22Rv1 (cell line): ENCODE measurements around the gene DSCAML1.

ENCODE experiments used
- H3K27ac ChIP-seq: fragments of 450-650 bp; 2 replicates; pipeline ENCODE4 v1.5.1; 2017
- CTCF ChIP-seq: fragments of 450-650 bp; IDR thresholded peaks from 2 replicates; pipeline ENCODE4 v1.5.1; 2017; ENCODE audit warnings: mild to moderate bottlenecking
- ZFX ChIP-seq: fragments of 450-650 bp; IDR thresholded peaks from 2 replicates; pipeline ENCODE4 v1.6.1; 2017; ENCODE audit warnings: antibody characterized with exemption, borderline replicate concordance

The DSCAML1 gene

GRCh38 chr11:117511931-117512539 is 285.0 kb downstream of the DSCAML1 start:
- H3K27ac ChIP-seq, result no peak overlapping the region

GRCh38 chr11:117511483-117511930 is 285.5 kb downstream of the DSCAML1 start:
- no peak overlapping the region for H3K27ac ChIP-seq
- TF ChIP-seq ZFX, result no peak
- TF ChIP-seq CTCF, result no peak

More at GRCh38 chr11:117511931-117512539, 285.0 kb downstream of the DSCAML1 start:
- no peak for TF ChIP-seq CTCF
- TF ChIP-seq ZFX, result no peak

- no peak for TF ChIP-seq CTCF
- TF ChIP-seq ZFX, result no peak
- no peak overlapping the region for H3K27ac ChIP-seq
Measured at GRCh38 chr11:117510646-117511045, 286.4 kb downstream of the DSCAML1 start.

GRCh38 chr11:117509543-117509942 is 287.5 kb downstream of the DSCAML1 start:
- TF ChIP-seq CTCF (no peak), ZFX (no peak)
- no peak overlapping the region for H3K27ac ChIP-seq

- TF ChIP-seq CTCF (no peak), ZFX (no peak)
- no peak overlapping the region for H3K27ac ChIP-seq
Measured at GRCh38 chr11:117506971-117507370, 290.0 kb downstream of the DSCAML1 start.

GRCh38 chr11:117505285-117505970 is 291.6 kb downstream of the DSCAML1 start:
- no peak overlapping the region for H3K27ac ChIP-seq
- TF ChIP-seq CTCF (no peak), ZFX (no peak)

- H3K27ac ChIP-seq, result no peak overlapping the region
- TF ChIP-seq ZFX, result no peak
- TF ChIP-seq CTCF, result no peak
Measured at GRCh38 chr11:117502779-117503100, 294.3 kb downstream of the DSCAML1 start.
